GM23338 (cell line): Measurements from ENCODE around the gene UBE2L6.

Source experiments
- CREB1 ChIP-seq: fragments of 250-450 bp; sonication (Bioruptor Pico); IDR thresholded peaks from 2 replicates; pipeline ENCODE4 v1.5.0; 2020; ENCODE audit warnings: low read depth, mild to moderate bottlenecking, moderate library complexity
- CTCF ChIP-seq, 2 experiments: fragments of 200-600 bp in 1 of 2; sonication (generic) in 1 of 2; conservative IDR thresholded peaks; 2 replicates each; pipeline versions ENCODE4 v1.5.1 to v1.6.1; 2016 to 2017; ENCODE audit warnings: antibody characterized with exemption in 2 of 2, low read depth in 2 of 2, mild to moderate bottlenecking in 2 of 2, moderate library complexity in 1 of 2
- EZH2 ChIP-seq: fragments of 200-600 bp; sonication (generic); IDR thresholded peaks from one replicate; pipeline ENCODE4 v1.8.0; 2017; ENCODE audit warnings: antibody characterized with exemption, mild to moderate bottlenecking, low read depth; ENCODE audit not compliant: unreplicated experiment
- EZH2phosphoT487 ChIP-seq: fragments of 200-600 bp; sonication (generic); IDR thresholded peaks from one replicate; pipeline ENCODE4 v1.8.1; 2018; ENCODE audit warnings: antibody characterized with exemption; ENCODE audit not compliant: unreplicated experiment
- STAT1 ChIP-seq: IDR thresholded peaks from one replicate; pipeline ENCODE4 v1.6.1; 2016; ENCODE audit warnings: antibody characterized with exemption; ENCODE audit not compliant: unreplicated experiment
- TF ChIP-seq, protein P1 (sequence below): IDR thresholded peaks from one replicate; pipeline ENCODE4 v1.6.1; 2018; ENCODE audit warnings: antibody characterized with exemption; ENCODE audit not compliant: unreplicated experiment

GRCh38 chr11:57529012-57529411 is 38.5 kb downstream of the UBE2L6 start:
- TF ChIP-seq CTCF (conservative IDR thresholded peaks at IDR 0.05; ENCODE audit: low read depth in 2 of 2) (no peak), EZH2 (no peak), CREB1 (CRISPR knock-in tag) (no peak), STAT1 (no peak), EZH2phosphoT487 (no peak)
- TF ChIP-seq, protein P1, sequence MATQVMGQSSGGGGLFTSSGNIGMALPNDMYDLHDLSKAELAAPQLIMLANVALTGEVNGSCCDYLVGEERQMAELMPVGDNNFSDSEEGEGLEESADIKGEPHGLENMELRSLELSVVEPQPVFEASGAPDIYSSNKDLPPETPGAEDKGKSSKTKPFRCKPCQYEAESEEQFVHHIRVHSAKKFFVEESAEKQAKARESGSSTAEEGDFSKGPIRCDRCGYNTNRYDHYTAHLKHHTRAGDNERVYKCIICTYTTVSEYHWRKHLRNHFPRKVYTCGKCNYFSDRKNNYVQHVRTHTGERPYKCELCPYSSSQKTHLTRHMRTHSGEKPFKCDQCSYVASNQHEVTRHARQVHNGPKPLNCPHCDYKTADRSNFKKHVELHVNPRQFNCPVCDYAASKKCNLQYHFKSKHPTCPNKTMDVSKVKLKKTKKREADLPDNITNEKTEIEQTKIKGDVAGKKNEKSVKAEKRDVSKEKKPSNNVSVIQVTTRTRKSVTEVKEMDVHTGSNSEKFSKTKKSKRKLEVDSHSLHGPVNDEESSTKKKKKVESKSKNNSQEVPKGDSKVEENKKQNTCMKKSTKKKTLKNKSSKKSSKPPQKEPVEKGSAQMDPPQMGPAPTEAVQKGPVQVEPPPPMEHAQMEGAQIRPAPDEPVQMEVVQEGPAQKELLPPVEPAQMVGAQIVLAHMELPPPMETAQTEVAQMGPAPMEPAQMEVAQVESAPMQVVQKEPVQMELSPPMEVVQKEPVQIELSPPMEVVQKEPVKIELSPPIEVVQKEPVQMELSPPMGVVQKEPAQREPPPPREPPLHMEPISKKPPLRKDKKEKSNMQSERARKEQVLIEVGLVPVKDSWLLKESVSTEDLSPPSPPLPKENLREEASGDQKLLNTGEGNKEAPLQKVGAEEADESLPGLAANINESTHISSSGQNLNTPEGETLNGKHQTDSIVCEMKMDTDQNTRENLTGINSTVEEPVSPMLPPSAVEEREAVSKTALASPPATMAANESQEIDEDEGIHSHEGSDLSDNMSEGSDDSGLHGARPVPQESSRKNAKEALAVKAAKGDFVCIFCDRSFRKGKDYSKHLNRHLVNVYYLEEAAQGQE: no peak
